Activated T-cell treated with anti-CD3 and anti-CD28 coated beads, Interleukin-2, amount 50 U/mL, for 72 hours (primary cell): ENCODE data around the gene REPS2. TPM values are rescaled to one million over a fixed set of nuclear protein-coding genes. Genes with fewer than 3 reads are reported as not detected.

Experiments
- ATAC-seq, 2 donors: fragments of 150-1000 bp; cut with Tn5 transposase; replicated peaks in 1 of 2; 2 replicates each; pipeline ENCODE4 v1.10.0; 2021; ENCODE audit warnings: moderate library complexity in 2 of 2, mild to moderate bottlenecking in 1 of 2
- DNase-seq, 2 donors: peaks; one replicate each; pipeline ENCODE4 v3.0.0; 2021 to 2022; ENCODE audit warnings: mixed read lengths in 1 of 2
- H3K27ac Mint-ChIP-seq: one replicate; pipeline ENCODE4 v1.8.0; 2022; ENCODE audit warnings: mild to moderate bottlenecking, moderate library complexity, mixed read lengths
- H3K27me3 Mint-ChIP-seq: one replicate; pipeline ENCODE4 v1.8.0; 2022; ENCODE audit warnings: low read depth, mixed read lengths
- H3K36me3 Mint-ChIP-seq, 2 donors: one replicate each; pipeline ENCODE4 v1.8.0; 2022; ENCODE audit warnings: mixed read lengths in 2 of 2, mild to moderate bottlenecking in 1 of 2; ENCODE audit not compliant: insufficient read depth in 2 of 2
- H3K4me1 Mint-ChIP-seq: one replicate; pipeline ENCODE4 v1.8.0; 2022; ENCODE audit warnings: low read depth, mixed read lengths
- H3K4me3 Mint-ChIP-seq, 2 donors: one replicate each; pipeline ENCODE4 v1.8.0; 2022; ENCODE audit warnings: mild to moderate bottlenecking in 2 of 2, mixed read lengths in 2 of 2, moderate library complexity in 2 of 2
- H3K9me3 Mint-ChIP-seq, 2 donors: one replicate each; pipeline ENCODE4 v1.8.0; 2022; ENCODE audit warnings: mixed read lengths in 2 of 2
- total RNA-seq, 2 donors: library from RNA; stranded (reverse); gene quantifications; one replicate each; pipeline ENCODE4 v1.2.3, GENCODE V29; 2022

The REPS2 gene
- total RNA-seq, 2 donors from 2014 or later = 0.39 to 0.67 TPM

- Mint-ChIP-seq H3K9me3 (no peaks in the 10 kb centered on the region), H3K36me3 (no peaks in the 10 kb centered on the region), H3K4me1 (no peaks in the 10 kb centered on the region), H3K27me3 (peaks cover 11% of the 10 kb centered on the region), H3K27ac (no peak overlapping the region), H3K4me3 (no peak overlapping the region)
- no peak for DNase-seq
- ATAC-seq = no peak
Observed at GRCh38 chrX:16993791-16994318, 47.4 kb downstream of the REPS2 start.

GRCh38 chrX:16994736-16995135, 48.3 kb downstream of the REPS2 start:
- Mint-ChIP-seq H3K36me3 (no peaks in the 10 kb centered on the region), H3K4me3 (no peak overlapping the region), H3K9me3 (no peaks in the 10 kb centered on the region), H3K4me1 (no peaks in the 10 kb centered on the region), H3K27ac (no peak overlapping the region), H3K27me3 (peaks cover 11% of the 10 kb centered on the region)
- DNase-seq = no peak
- no peak for ATAC-seq

- H3K36me3 Mint-ChIP-seq = no peaks in the 10 kb centered on the region
- ATAC-seq = no peak
- DNase-seq = no peak
- H3K27me3 Mint-ChIP-seq = peaks cover 18% of the 10 kb centered on the region
- H3K4me3 Mint-ChIP-seq = no peak overlapping the region
- no peaks in the 10 kb centered on the region for H3K4me1 Mint-ChIP-seq
- no peaks in the 10 kb centered on the region for H3K9me3 Mint-ChIP-seq
- H3K27ac Mint-ChIP-seq = no peak overlapping the region
Observed at GRCh38 chrX:16997313-16997712, 50.9 kb downstream of the REPS2 start.

- no peaks in the 10 kb centered on the region for H3K36me3 Mint-ChIP-seq
- H3K4me3 Mint-ChIP-seq = no peak overlapping the region
- H3K27ac Mint-ChIP-seq = no peak overlapping the region
- H3K9me3 Mint-ChIP-seq = no peaks in the 10 kb centered on the region
- DNase-seq = no peak
- H3K4me1 Mint-ChIP-seq = peaks cover 6% of the 10 kb centered on the region
- H3K27me3 Mint-ChIP-seq = peaks cover 32% of the 10 kb centered on the region
- ATAC-seq = no peak
Observed at GRCh38 chrX:16999275-16999674, 52.8 kb downstream of the REPS2 start.

- H3K4me1 Mint-ChIP-seq = peaks cover 6% of the 10 kb centered on the region
- peaks cover 42% of the 10 kb centered on the region for H3K27me3 Mint-ChIP-seq
- H3K36me3 Mint-ChIP-seq = no peaks in the 10 kb centered on the region
- no peaks in the 10 kb centered on the region for H3K9me3 Mint-ChIP-seq
- H3K27ac Mint-ChIP-seq = no peak overlapping the region
- no peak for DNase-seq
- no peak overlapping the region for H3K4me3 Mint-ChIP-seq
- ATAC-seq = no peak
Observed at GRCh38 chrX:17000751-17001150, 54.3 kb downstream of the REPS2 start.

- no peak overlapping the region for H3K27ac Mint-ChIP-seq
- no peaks in the 10 kb centered on the region for H3K9me3 Mint-ChIP-seq
- ATAC-seq (no peak), DNase-seq (no peak)
- peaks cover 42% of the 10 kb centered on the region for H3K27me3 Mint-ChIP-seq
- H3K4me3 Mint-ChIP-seq = no peak overlapping the region
- H3K36me3 Mint-ChIP-seq = no peaks in the 10 kb centered on the region
- H3K4me1 Mint-ChIP-seq = peaks cover 6% of the 10 kb centered on the region
Observed at GRCh38 chrX:17005712-17006368, 59.4 kb downstream of the REPS2 start.

GRCh38 chrX:17007134-17007768, 60.8 kb downstream of the REPS2 start:
- Mint-ChIP-seq H3K27ac (no peak overlapping the region), H3K9me3 (no peaks in the 10 kb centered on the region), H3K4me3 (no peak overlapping the region), H3K27me3 (peaks cover 29% of the 10 kb centered on the region), H3K36me3 (no peaks in the 10 kb centered on the region), H3K4me1 (peaks cover 6% of the 10 kb centered on the region)
- no peak for DNase-seq
- ATAC-seq = no peak

- no peak overlapping the region for H3K4me3 Mint-ChIP-seq
- ATAC-seq = no peak
- peaks cover 16% of the 10 kb centered on the region for H3K27me3 Mint-ChIP-seq
Observed at GRCh38 chrX:17009856-17010625, 63.6 kb downstream of the REPS2 start.

GRCh38 chrX:17012465-17012864, 66.0 kb downstream of the REPS2 start:
- H3K27me3 Mint-ChIP-seq = peaks cover 10% of the 10 kb centered on the region
- no peak overlapping the region for H3K27ac Mint-ChIP-seq
- H3K4me3 Mint-ChIP-seq = no peak overlapping the region
- no peaks in the 10 kb centered on the region for H3K4me1 Mint-ChIP-seq
- ATAC-seq = no peak
- DNase-seq = no peak
- no peaks in the 10 kb centered on the region for H3K9me3 Mint-ChIP-seq
- no peaks in the 10 kb centered on the region for H3K36me3 Mint-ChIP-seq

More at GRCh38 chrX:17009856-17010625, 63.6 kb downstream of the REPS2 start:
- DNase-seq = no peak
- Mint-ChIP-seq H3K9me3 (no peaks in the 10 kb centered on the region), H3K4me1 (no peaks in the 10 kb centered on the region), H3K36me3 (no peaks in the 10 kb centered on the region), H3K27ac (no peak overlapping the region)

GRCh38 chrX:17014216-17014615, 67.8 kb downstream of the REPS2 start:
- Mint-ChIP-seq H3K4me1 (no peaks in the 10 kb centered on the region), H3K36me3 (no peaks in the 10 kb centered on the region), H3K27me3 (peaks cover 10% of the 10 kb centered on the region), H3K4me3 (no peak overlapping the region), H3K27ac (no peak overlapping the region), H3K9me3 (no peaks in the 10 kb centered on the region)
- ATAC-seq (no peak), DNase-seq (no peak)

- no peak overlapping the region for H3K4me3 Mint-ChIP-seq
- H3K9me3 Mint-ChIP-seq = no peaks in the 10 kb centered on the region
- no peaks in the 10 kb centered on the region for H3K36me3 Mint-ChIP-seq
- no peak overlapping the region for H3K27ac Mint-ChIP-seq
- ATAC-seq (no peak), DNase-seq (no peak)
- no peaks in the 10 kb centered on the region for H3K4me1 Mint-ChIP-seq
- H3K27me3 Mint-ChIP-seq = peaks cover 18% of the 10 kb centered on the region
Observed at GRCh38 chrX:17017134-17017533, 70.7 kb downstream of the REPS2 start.

- Mint-ChIP-seq H3K36me3 (no peaks in the 10 kb centered on the region), H3K27me3 (peaks cover 9% of the 10 kb centered on the region), H3K4me1 (no peaks in the 10 kb centered on the region), H3K4me3 (no peak overlapping the region), H3K9me3 (no peaks in the 10 kb centered on the region), H3K27ac (no peak overlapping the region)
- DNase-seq (no peak), ATAC-seq (no peak)
Observed at GRCh38 chrX:17020356-17020755, 73.9 kb downstream of the REPS2 start.
